Neural cell (in vitro differentiated cells): ENCODE results near the gene ZMYND11. TPM values are rescaled to one million over a fixed set of nuclear protein-coding genes. Genes with fewer than 3 reads are reported as not detected.

Experiments used
- H2AFZ ChIP-seq: fragments of 200-600, 300-800 bp; sonication (generic), shearing (Covaris generic); 2 replicates; pipeline ENCODE4 v1.6.0; 2014; ENCODE audit warnings: low read depth, mild to moderate bottlenecking, antibody characterized with exemption, low read length, moderate library complexity
- H3F3A ChIP-seq: fragments of 200-600 bp; shearing (Covaris generic); 2 replicates; pipeline ENCODE4 v1.6.1; 2016; ENCODE audit warnings: mild to moderate bottlenecking, moderate library complexity, mixed read lengths, antibody characterized with exemption, low read length; ENCODE audit not compliant: insufficient read depth, poor library complexity, severe bottlenecking
- H3K27ac ChIP-seq: fragments of 200-600, 300-800 bp; sonication (generic), shearing (Covaris generic); 2 replicates; pipeline ENCODE4 v1.5.1; 2014; ENCODE audit warnings: mild to moderate bottlenecking, low read length, moderate library complexity
- H3K27me3 ChIP-seq: fragments of 300-800, 200-600 bp; sonication (generic), shearing (Covaris generic); 2 replicates; pipeline ENCODE4 v1.6.0; 2014; ENCODE audit warnings: mild to moderate bottlenecking, low read depth, low read length, moderate library complexity; ENCODE audit not compliant: insufficient read depth
- H3K36me3 ChIP-seq: fragments of 300-800, 200-600 bp; sonication (generic), shearing (Covaris generic); 2 replicates; pipeline ENCODE4 v1.5.1; 2014; ENCODE audit warnings: mild to moderate bottlenecking, antibody characterized with exemption, low read length, moderate library complexity; ENCODE audit not compliant: insufficient read depth
- H3K4me2 ChIP-seq: fragments of 300-800, 200-600 bp; sonication (generic), shearing (Covaris generic); 2 replicates; pipeline ENCODE4 v1.6.0; 2014; ENCODE audit warnings: mild to moderate bottlenecking, low read length
- H3K4me3 ChIP-seq: fragments of 300-800, 200-600 bp; sonication (generic), shearing (Covaris generic); 2 replicates; pipeline ENCODE4 v1.5.1; 2014; ENCODE audit warnings: mild to moderate bottlenecking, low read length, moderate library complexity
- H3K79me2 ChIP-seq: fragments of 200-600 bp; shearing (Covaris generic); replicated peaks from 2 replicates; pipeline ENCODE4 v1.6.0; 2014; ENCODE audit warnings: mild to moderate bottlenecking, low read length, moderate library complexity; ENCODE audit not compliant: insufficient read depth
- H3K9ac ChIP-seq: fragments of 300-800, 200-600 bp; sonication (generic), shearing (Covaris generic); 2 replicates; pipeline ENCODE4 v1.6.1; 2016; ENCODE audit warnings: mild to moderate bottlenecking, low read length, mixed read lengths
- H3K9me2 ChIP-seq: fragments of 200-600 bp; shearing (Covaris generic); 2 replicates; pipeline ENCODE4 v1.6.1; 2016; ENCODE audit warnings: mild to moderate bottlenecking, low read length, mixed read lengths; ENCODE audit not compliant: insufficient read depth
- H3K9me3 ChIP-seq: fragments of 200-600, 300-800 bp; sonication (generic), shearing (Covaris generic); 2 replicates; pipeline ENCODE4 v1.6.1; 2016; ENCODE audit warnings: mild to moderate bottlenecking, mixed run types, low read length, moderate library complexity, mixed read lengths
- H4K20me1 ChIP-seq: fragments of 200-600 bp; shearing (Covaris generic); 2 replicates; pipeline ENCODE4 v1.6.1; 2016; ENCODE audit warnings: mild to moderate bottlenecking, mixed run types; ENCODE audit not compliant: insufficient read depth
- CTCF ChIP-seq: fragments of 450-650 bp; IDR thresholded peaks from 2 replicates; pipeline ENCODE4 v1.5.1; 2014; ENCODE audit warnings: antibody characterized with exemption, mild to moderate bottlenecking, moderate library complexity; ENCODE audit not compliant: poor library complexity, severe bottlenecking
- EP300 ChIP-seq: fragments of 450-650 bp; conservative IDR thresholded peaks from 2 replicates; pipeline ENCODE4 v1.6.1; 2014; ENCODE audit warnings: antibody characterized with exemption, mild to moderate bottlenecking, moderate library complexity; ENCODE audit not compliant: poor library complexity, severe bottlenecking
- POLR2AphosphoS5 ChIP-seq: IDR thresholded peaks from 2 replicates; pipeline ENCODE4 v1.6.1; 2012
- RAD21 ChIP-seq: fragments of 450-650 bp; conservative IDR thresholded peaks from 2 replicates; pipeline ENCODE4 v1.6.1; 2014; ENCODE audit warnings: antibody characterized with exemption, mild to moderate bottlenecking, moderate library complexity
- SMC3 ChIP-seq: fragments of 450-650 bp; conservative IDR thresholded peaks from 2 replicates; pipeline ENCODE4 v1.6.1; 2014; ENCODE audit warnings: antibody characterized with exemption, mild to moderate bottlenecking, moderate library complexity; ENCODE audit not compliant: poor library complexity
- TAF1 ChIP-seq: IDR thresholded peaks from 2 replicates; pipeline ENCODE4 v1.6.1; 2012; ENCODE audit warnings: low read depth
- polyA plus RNA-seq: library from polyadenylated mRNA; depleted of rRNA; stranded (reverse); fragments of >200 nt; gene quantifications from 2 replicates; pipeline ENCODE4 v1.2.3, GENCODE V29; 2014

ZMYND11 gene
- polyA plus RNA-seq, 1 donor from 2014 or later: 122 TPM

DNA sequence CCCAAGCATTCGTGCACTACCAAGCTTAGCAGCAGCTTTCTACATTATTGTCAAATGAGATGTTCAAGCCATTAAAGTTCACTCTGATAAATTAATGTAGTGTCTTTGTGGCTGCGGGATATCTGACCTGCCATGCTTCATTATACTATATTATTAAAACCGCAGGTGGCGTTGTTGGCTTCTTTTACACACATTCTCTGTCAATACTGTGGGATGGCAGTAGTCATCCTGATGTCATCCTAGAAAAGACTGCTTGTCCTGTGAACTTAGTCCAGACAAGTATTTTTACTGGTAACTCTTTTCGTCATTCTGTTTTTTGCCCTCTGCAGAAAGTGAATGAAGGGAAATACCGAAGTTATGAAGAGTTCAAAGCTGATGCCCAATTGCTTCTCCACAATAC is 103.9 kb downstream of the ZMYND11 start:
- no peak overlapping the region for H2AFZ ChIP-seq
- H3K4me2 ChIP-seq: no peak overlapping the region
- H3K79me2 ChIP-seq: no peaks in the 10 kb centered on the region
- H3K36me3 ChIP-seq: no peaks in the 10 kb centered on the region
- H3K9ac ChIP-seq: no peak overlapping the region
- H4K20me1 ChIP-seq: no peaks in the 10 kb centered on the region
- H3K9me2 ChIP-seq: no peaks in the 10 kb centered on the region
- no peaks in the 10 kb centered on the region for H3F3A ChIP-seq
- H3K4me3 ChIP-seq: no peak overlapping the region
- H3K27me3 ChIP-seq: no peaks in the 10 kb centered on the region
- TF ChIP-seq POLR2AphosphoS5 (no peak), CTCF (peak; percentile 11)
- H3K27ac ChIP-seq: no peak overlapping the region
- H3K9me3 ChIP-seq: no peaks in the 10 kb centered on the region

DNA sequence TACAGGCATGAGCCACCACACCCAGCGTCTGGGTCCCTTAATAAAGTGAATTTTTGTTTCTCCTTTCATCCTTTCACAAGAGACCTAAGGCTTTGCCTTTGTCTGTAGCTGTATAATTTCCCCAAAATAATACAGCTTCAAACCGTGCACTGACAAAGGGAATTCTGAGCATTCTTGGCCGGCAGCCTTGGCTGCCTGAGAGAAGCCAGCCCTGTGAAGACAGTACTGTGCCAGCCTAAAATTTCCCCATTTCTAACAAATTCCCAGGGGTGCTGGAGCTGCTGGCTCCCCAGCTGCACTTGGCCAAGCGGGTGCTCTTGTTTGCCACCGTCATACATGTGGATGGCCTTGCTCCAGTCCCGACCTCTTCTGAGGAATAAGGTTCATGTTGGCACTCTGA is 106.2 kb downstream of the ZMYND11 start:
- Histone ChIP-seq H3K9me2 (no peaks in the 10 kb centered on the region), H3K4me3 (no peak overlapping the region), H3K79me2 (no peaks in the 10 kb centered on the region), H3K9me3 (no peaks in the 10 kb centered on the region), H4K20me1 (no peaks in the 10 kb centered on the region), H3F3A (no peaks in the 10 kb centered on the region), H3K9ac (no peak overlapping the region), H2AFZ (no peak overlapping the region), H3K4me2 (no peak overlapping the region), H3K27ac (no peak overlapping the region), H3K36me3 (no peaks in the 10 kb centered on the region), H3K27me3 (no peaks in the 10 kb centered on the region)
- TF ChIP-seq TAF1 (no peak), CTCF (no peak), POLR2AphosphoS5 (no peak), SMC3 (no peak)

GRCh38 chr10:241966-242643 is 106.8 kb downstream of the ZMYND11 start:
- peaks cover 3% of the 10 kb centered on the region for H3K36me3 ChIP-seq
- no peaks in the 10 kb centered on the region for H3K9me3 ChIP-seq
- no peak overlapping the region for H3K4me2 ChIP-seq
- H2AFZ ChIP-seq: no peak overlapping the region
- no peaks in the 10 kb centered on the region for H4K20me1 ChIP-seq
- H3K27ac ChIP-seq: no peak overlapping the region
- H3K79me2 ChIP-seq: no peaks in the 10 kb centered on the region
- H3K9ac ChIP-seq: no peak overlapping the region
- H3K27me3 ChIP-seq: no peaks in the 10 kb centered on the region
- H3K9me2 ChIP-seq: no peaks in the 10 kb centered on the region
- H3K4me3 ChIP-seq: no peak overlapping the region
- TF ChIP-seq RAD21 (no peak), EP300 (no peak), CTCF (no peak), POLR2AphosphoS5 (no peak)
- H3F3A ChIP-seq: no peaks in the 10 kb centered on the region
